Measurements from ENCODE around the gene CMC2.
A peak's percentile ranks its signal among the peaks of the same experiment; 100 is the strongest.

The CMC2 gene

GRCh38 chr16:80962879-80963278 lies 43.8 kb downstream of the CMC2 start:
- H3K9me3 ChIP-seq (replicated peaks in 1 of 2; ENCODE audit: control insufficient read depth in 2 of 2, insufficient read depth in 1 of 2, low read depth in 1 of 2, low read length in 2 of 2) = peaks cover 0 to 4% of the 10 kb centered on the region in 2 donors

GRCh38 chr16:80958284-80958683 lies 48.4 kb downstream of the CMC2 start:
- H2BK120ac ChIP-seq (ENCODE audit: low read depth, low read length) = no peak overlapping the region
- no peak overlapping the region for H3K23ac ChIP-seq (ENCODE audit: low read depth, low read length, poor library complexity)
- no peak overlapping the region for H3K14ac ChIP-seq (ENCODE audit: low read length)

More at GRCh38 chr16:80962879-80963278, 43.8 kb downstream of the CMC2 start:
- no peaks in the 10 kb centered on the region for H3K27me3 ChIP-seq (ENCODE audit: control insufficient read depth in 3 of 3, insufficient read depth in 3 of 3, low read depth in 1 of 3, low read length in 3 of 3)
- H4K8ac ChIP-seq (ENCODE audit: low read depth, low read length) = no peak overlapping the region
- H3K14ac ChIP-seq (ENCODE audit: low read length) = no peak overlapping the region
- no peaks in the 10 kb centered on the region for H3K36me3 ChIP-seq (replicated peaks in 1 of 2; ENCODE audit: control insufficient read depth in 2 of 2, insufficient read depth in 2 of 2, low read length in 2 of 2)
- no CpG with 5 or more reads among the region's 2 CpGs for WGBS, 2 donors (ENCODE audit: extremely low coverage in 2 of 2, insufficient read length in 2 of 2, insufficient replicate concordance in 1 of 2)
- DNase-seq (ENCODE audit: low spot score) = no peak
- H2BK12ac ChIP-seq (ENCODE audit: low read length) = no peak overlapping the region
- no peak overlapping the region for H2BK120ac ChIP-seq (ENCODE audit: low read depth, low read length)
- no peaks in the 10 kb centered on the region for H3K4me1 ChIP-seq (ENCODE audit: control insufficient read depth in 2 of 2, insufficient read depth in 1 of 2, low read depth in 1 of 2, low read length in 2 of 2)
- H3K4ac ChIP-seq (ENCODE audit: low read length) = no peak overlapping the region
- no peak overlapping the region for H3K4me3 ChIP-seq (ENCODE audit: low read length in 2 of 2)
- no peak overlapping the region for H2BK5ac ChIP-seq (ENCODE audit: low read length)
- no peak overlapping the region for H2AK5ac ChIP-seq (ENCODE audit: low read depth, low read length)
- no peak overlapping the region for H3K18ac ChIP-seq (ENCODE audit: low read length)
- no peak overlapping the region for H4K91ac ChIP-seq (ENCODE audit: low read depth, low read length, poor library complexity)
- H3K23ac ChIP-seq (ENCODE audit: low read depth, low read length, poor library complexity) = no peak overlapping the region
- H2BK15ac ChIP-seq (ENCODE audit: low read length) = no peak overlapping the region
- H3K9ac ChIP-seq (ENCODE audit: low read depth, low read length, poor library complexity) = no peak overlapping the region
- no peak overlapping the region for H3K4me2 ChIP-seq (ENCODE audit: insufficient read depth, low read length, poor library complexity, severe bottlenecking)
- H3K27ac ChIP-seq (replicated peaks; ENCODE audit: low read length) = no peak overlapping the region
- H3K79me1 ChIP-seq (ENCODE audit: low read depth, low read length) = no peaks in the 10 kb centered on the region
- no peak overlapping the region for H2AFZ ChIP-seq (ENCODE audit: low read length)

GRCh38 chr16:80954985-80955384 lies 51.7 kb downstream of the CMC2 start:
- no peak overlapping the region for H2BK15ac ChIP-seq (ENCODE audit: low read length)
- H3K9ac ChIP-seq (ENCODE audit: low read depth, low read length, poor library complexity) = no peak overlapping the region
- no peak overlapping the region for H3K4ac ChIP-seq (ENCODE audit: low read length)
- H3K27ac ChIP-seq (replicated peaks; ENCODE audit: low read length) = no peak overlapping the region
- no peaks in the 10 kb centered on the region for H3K27me3 ChIP-seq (ENCODE audit: control insufficient read depth in 3 of 3, insufficient read depth in 3 of 3, low read depth in 1 of 3, low read length in 3 of 3)
- H3K4me2 ChIP-seq (ENCODE audit: insufficient read depth, low read length, poor library complexity, severe bottlenecking) = no peak overlapping the region
- H2BK120ac ChIP-seq (ENCODE audit: low read depth, low read length) = no peak overlapping the region
- WGBS, 2 donors (ENCODE audit: extremely low coverage in 2 of 2, insufficient read length in 2 of 2, insufficient replicate concordance in 1 of 2) = no CpG with 5 or more reads among the region's 5 CpGs
- no peak overlapping the region for H3K23ac ChIP-seq (ENCODE audit: low read depth, low read length, poor library complexity)
- peak overlapping the region in 1 of 2 donors; percentile 40 for H3K4me3 ChIP-seq (ENCODE audit: low read length in 2 of 2)
- H3K79me1 ChIP-seq (ENCODE audit: low read depth, low read length) = no peaks in the 10 kb centered on the region
- H3K9me3 ChIP-seq (replicated peaks in 1 of 2; ENCODE audit: control insufficient read depth in 2 of 2, insufficient read depth in 1 of 2, low read depth in 1 of 2, low read length in 2 of 2) = peaks cover 0 to 2% of the 10 kb centered on the region in 2 donors
- peak overlapping the region; percentile 91 for H3K14ac ChIP-seq (ENCODE audit: low read length)
- no peak overlapping the region for H2AK5ac ChIP-seq (ENCODE audit: low read depth, low read length)
- H2AFZ ChIP-seq (ENCODE audit: low read length) = no peak overlapping the region
- H2BK12ac ChIP-seq (ENCODE audit: low read length) = no peak overlapping the region
- no peak overlapping the region for H2BK5ac ChIP-seq (ENCODE audit: low read length)
- no peak overlapping the region for H3K18ac ChIP-seq (ENCODE audit: low read length)
- no peak for DNase-seq (ENCODE audit: low spot score)
- H3K36me3 ChIP-seq (replicated peaks in 1 of 2; ENCODE audit: control insufficient read depth in 2 of 2, insufficient read depth in 2 of 2, low read length in 2 of 2) = no peaks in the 10 kb centered on the region
- H3K4me1 ChIP-seq (ENCODE audit: control insufficient read depth in 2 of 2, insufficient read depth in 1 of 2, low read depth in 1 of 2, low read length in 2 of 2) = no peaks in the 10 kb centered on the region
- no peak overlapping the region for H4K91ac ChIP-seq (ENCODE audit: low read depth, low read length, poor library complexity)
- H4K8ac ChIP-seq (ENCODE audit: low read depth, low read length) = no peak overlapping the region

More at GRCh38 chr16:80958284-80958683, 48.4 kb downstream of the CMC2 start:
- H3K4me1 ChIP-seq (ENCODE audit: control insufficient read depth in 2 of 2, insufficient read depth in 1 of 2, low read depth in 1 of 2, low read length in 2 of 2) = no peaks in the 10 kb centered on the region
- DNase-seq (ENCODE audit: low spot score) = no peak
- no peak overlapping the region for H2AFZ ChIP-seq (ENCODE audit: low read length)
- no peak overlapping the region for H4K8ac ChIP-seq (ENCODE audit: low read depth, low read length)
- H4K91ac ChIP-seq (ENCODE audit: low read depth, low read length, poor library complexity) = no peak overlapping the region
- H3K9ac ChIP-seq (ENCODE audit: low read depth, low read length, poor library complexity) = no peak overlapping the region
- no peaks in the 10 kb centered on the region for H3K36me3 ChIP-seq (replicated peaks in 1 of 2; ENCODE audit: control insufficient read depth in 2 of 2, insufficient read depth in 2 of 2, low read length in 2 of 2)
- no peaks in the 10 kb centered on the region for H3K9me3 ChIP-seq (replicated peaks in 1 of 2; ENCODE audit: control insufficient read depth in 2 of 2, insufficient read depth in 1 of 2, low read depth in 1 of 2, low read length in 2 of 2)
- no peak overlapping the region for H2BK15ac ChIP-seq (ENCODE audit: low read length)
- no peak overlapping the region for H3K4me3 ChIP-seq (ENCODE audit: low read length in 2 of 2)
- H3K4ac ChIP-seq (ENCODE audit: low read length) = no peak overlapping the region
- no peak overlapping the region for H2BK12ac ChIP-seq (ENCODE audit: low read length)
- no peak overlapping the region for H3K18ac ChIP-seq (ENCODE audit: low read length)
- H3K27ac ChIP-seq (replicated peaks; ENCODE audit: low read length) = no peak overlapping the region
- H3K79me1 ChIP-seq (ENCODE audit: low read depth, low read length) = no peaks in the 10 kb centered on the region
- H3K4me2 ChIP-seq (ENCODE audit: insufficient read depth, low read length, poor library complexity, severe bottlenecking) = no peak overlapping the region
- no peaks in the 10 kb centered on the region for H3K27me3 ChIP-seq (ENCODE audit: control insufficient read depth in 3 of 3, insufficient read depth in 3 of 3, low read depth in 1 of 3, low read length in 3 of 3)
- no peak overlapping the region for H2AK5ac ChIP-seq (ENCODE audit: low read depth, low read length)
- no peak overlapping the region for H2BK5ac ChIP-seq (ENCODE audit: low read length)

GRCh38 chr16:80948886-80949493 lies 57.7 kb downstream of the CMC2 start:
- no peaks in the 10 kb centered on the region for H3K36me3 ChIP-seq (replicated peaks in 1 of 2; ENCODE audit: control insufficient read depth in 2 of 2, insufficient read depth in 2 of 2, low read length in 2 of 2)
- H3K27me3 ChIP-seq (ENCODE audit: control insufficient read depth in 3 of 3, insufficient read depth in 3 of 3, low read depth in 1 of 3, low read length in 3 of 3) = peaks cover 0 to 3% (median 0%) of the 10 kb centered on the region in 3 experiments
- H3K4me2 ChIP-seq (ENCODE audit: insufficient read depth, low read length, poor library complexity, severe bottlenecking) = no peak overlapping the region
- H2BK12ac ChIP-seq (ENCODE audit: low read length) = no peak overlapping the region
- no peak overlapping the region for H2AK5ac ChIP-seq (ENCODE audit: low read depth, low read length)
- H3K9ac ChIP-seq (ENCODE audit: low read depth, low read length, poor library complexity) = no peak overlapping the region
- no peak overlapping the region for H3K27ac ChIP-seq (replicated peaks; ENCODE audit: low read length)
- no peak overlapping the region for H2BK120ac ChIP-seq (ENCODE audit: low read depth, low read length)
- no peak overlapping the region for H2BK15ac ChIP-seq (ENCODE audit: low read length)
- no peak overlapping the region for H3K18ac ChIP-seq (ENCODE audit: low read length)
- H2BK5ac ChIP-seq (ENCODE audit: low read length) = no peak overlapping the region
- no peaks in the 10 kb centered on the region for H3K79me1 ChIP-seq (ENCODE audit: low read depth, low read length)
- no peak overlapping the region for H3K14ac ChIP-seq (ENCODE audit: low read length)
- H3K4ac ChIP-seq (ENCODE audit: low read length) = no peak overlapping the region
- no peak overlapping the region for H3K23ac ChIP-seq (ENCODE audit: low read depth, low read length, poor library complexity)
- peaks cover 0 to 2% of the 10 kb centered on the region in 2 donors for H3K9me3 ChIP-seq (replicated peaks in 1 of 2; ENCODE audit: control insufficient read depth in 2 of 2, insufficient read depth in 1 of 2, low read depth in 1 of 2, low read length in 2 of 2)
- H3K4me1 ChIP-seq (ENCODE audit: control insufficient read depth in 2 of 2, insufficient read depth in 1 of 2, low read depth in 1 of 2, low read length in 2 of 2) = peaks cover 7 to 9% of the 10 kb centered on the region in 2 donors
- H4K91ac ChIP-seq (ENCODE audit: low read depth, low read length, poor library complexity) = no peak overlapping the region
- WGBS, 2 donors (ENCODE audit: extremely low coverage in 2 of 2, insufficient read length in 2 of 2, insufficient replicate concordance in 1 of 2) = no CpG with 5 or more reads among the region's 7 CpGs
- no peak overlapping the region for H3K4me3 ChIP-seq (ENCODE audit: low read length in 2 of 2)
- H2AFZ ChIP-seq (ENCODE audit: low read length) = no peak overlapping the region
- no peak overlapping the region for H4K8ac ChIP-seq (ENCODE audit: low read depth, low read length)
- peak; percentile 59 for DNase-seq (ENCODE audit: low spot score)

Data from neuronal stem cell (in vitro differentiated cells).